ENCODE data around the gene SULF2. TPM values are rescaled to one million over a fixed set of nuclear protein-coding genes. Genes with fewer than 3 reads are reported as not detected.

Gene SULF2
- total and polyA plus RNA-seq, 2 of the 13 experiments (the other 11 are each of a cell fraction or from before 2014, with no cell fraction given): 7.2 to 50.9 TPM

GRCh38 chr20:47818466-47818865, 33.2 kb upstream of the SULF2 start:
- Histone ChIP-seq H3K9me3 (ENCODE audit: low read length) (no peaks in the 10 kb centered on the region), H3K9ac (ENCODE audit: insufficient read depth, low read depth, low read length) (no peak overlapping the region), H3K4me3 (replicated peaks in 1 of 3; ENCODE audit: insufficient read depth in 1 of 3, low read depth in 2 of 3, low read length in 3 of 3) (no peak overlapping the region), H3K4me2 (ENCODE audit: low read depth, low read length) (no peak overlapping the region), H3K27me3 (ENCODE audit: control insufficient read depth in 1 of 2, insufficient read depth in 2 of 2, low read length in 2 of 2) (peaks cover 2 to 63% of the 10 kb centered on the region in 2 experiments; a peak in 4 of 5 replicates), H3K4me1 (ENCODE audit: insufficient read depth, low read length) (no peaks in the 10 kb centered on the region), H3K36me3 (replicated peaks in 1 of 2; ENCODE audit: control insufficient read depth in 1 of 2, insufficient read depth in 2 of 2, low read length in 2 of 2) (no peaks in the 10 kb centered on the region), H2AFZ (ENCODE audit: low read length) (no peak overlapping the region), H4K20me1 (ENCODE audit: insufficient read depth, low read length) (no peaks in the 10 kb centered on the region), H3K27ac (ENCODE audit: extremely low read length, insufficient read depth, low read length) (no peak overlapping the region), H3K79me2 (ENCODE audit: insufficient read depth, low read length) (no peaks in the 10 kb centered on the region)
- 28% methylated on average over 7 of the region's 7 CpGs for WGBS (ENCODE audit: low lambda C conversion rate)
- CTCF ChIA-PET (ENCODE audit: low intra/inter-chr PET ratio, low total read pairs): no interaction called here
- BruUV-seq (replicated peaks): no TSS peak
- DNase-seq (ENCODE audit: low spot score) (no peak), FAIRE-seq (no peak), ATAC-seq (no peak)
- intact Hi-C loops (cut with micrococcal nuclease; ENCODE audit: unreplicated experiment): no loop called here
- in situ Hi-C loops (cut with HindIII; ENCODE audit: extremely low pct_ligation_motif_present, low pct_unique_long_range_greater_than_20kb): no loop called here
- TF ChIP-seq MATR3 (CRISPR knock-in tag; IDR thresholded peaks at IDR 0.05): no peak
- no peak for TF ChIP-seq KLF16 (CRISPR knock-in tag; IDR thresholded peaks at IDR 0.05)
- TF ChIP-seq SRSF4 (IDR thresholded peaks at IDR 0.05; ENCODE audit: low read depth, low read length, poor library complexity, severe bottlenecking): no peak
- TF ChIP-seq MLLT10 (CRISPR knock-in tag; IDR thresholded peaks at IDR 0.05): no peak
- TF ChIP-seq ZSCAN20 (CRISPR knock-in tag; IDR thresholded peaks at IDR 0.05; ENCODE audit: borderline replicate concordance): no peak
- TF ChIP-seq, protein P1, sequence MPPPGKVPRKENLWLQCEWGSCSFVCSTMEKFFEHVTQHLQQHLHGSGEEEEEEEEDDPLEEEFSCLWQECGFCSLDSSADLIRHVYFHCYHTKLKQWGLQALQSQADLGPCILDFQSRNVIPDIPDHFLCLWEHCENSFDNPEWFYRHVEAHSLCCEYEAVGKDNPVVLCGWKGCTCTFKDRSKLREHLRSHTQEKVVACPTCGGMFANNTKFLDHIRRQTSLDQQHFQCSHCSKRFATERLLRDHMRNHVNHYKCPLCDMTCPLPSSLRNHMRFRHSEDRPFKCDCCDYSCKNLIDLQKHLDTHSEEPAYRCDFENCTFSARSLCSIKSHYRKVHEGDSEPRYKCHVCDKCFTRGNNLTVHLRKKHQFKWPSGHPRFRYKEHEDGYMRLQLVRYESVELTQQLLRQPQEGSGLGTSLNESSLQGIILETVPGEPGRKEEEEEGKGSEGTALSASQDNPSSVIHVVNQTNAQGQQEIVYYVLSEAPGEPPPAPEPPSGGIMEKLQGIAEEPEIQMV (CRISPR knock-in tag; IDR thresholded peaks at IDR 0.05; ENCODE audit: low read depth): no peak
- POLR2A ChIA-PET: no interaction called here

- WGBS (ENCODE audit: low lambda C conversion rate): 1% methylated on average over 3 of the region's 3 CpGs
- POLR2A ChIA-PET: no interaction called here
- ATAC-seq (no peak), DNase-seq (ENCODE audit: low spot score) (no peak), FAIRE-seq (no peak)
- no peak overlapping the region for H3K27ac ChIP-seq (ENCODE audit: extremely low read length, insufficient read depth, low read length)
- no peak overlapping the region for H3K4me3 ChIP-seq (replicated peaks in 1 of 3; ENCODE audit: insufficient read depth in 1 of 3, low read depth in 2 of 3, low read length in 3 of 3)
- H3K4me1 ChIP-seq (ENCODE audit: insufficient read depth, low read length): no peaks in the 10 kb centered on the region
- in situ Hi-C loops (cut with HindIII; ENCODE audit: extremely low pct_ligation_motif_present, low pct_unique_long_range_greater_than_20kb) (no loop called here), intact Hi-C loops (cut with micrococcal nuclease; ENCODE audit: unreplicated experiment) (no loop called here)
- CTCF ChIA-PET (ENCODE audit: low intra/inter-chr PET ratio, low total read pairs): no interaction called here
- TF ChIP-seq THRA (CRISPR knock-in tag; IDR thresholded peaks at IDR 0.05; ENCODE audit: borderline replicate concordance) (no peak), FOXA1 (IDR thresholded peaks at IDR 0.05) (no peak), FOXA1 (CRISPR knock-in tag; IDR thresholded peaks at IDR 0.05) (no peak)
- H3K9me3 ChIP-seq (ENCODE audit: low read length): no peaks in the 10 kb centered on the region
- no peaks in the 10 kb centered on the region for H4K20me1 ChIP-seq (ENCODE audit: insufficient read depth, low read length)
- H3K79me2 ChIP-seq (ENCODE audit: insufficient read depth, low read length): no peaks in the 10 kb centered on the region
- H3K4me2 ChIP-seq (ENCODE audit: low read depth, low read length): no peak overlapping the region
- H3K9ac ChIP-seq (ENCODE audit: insufficient read depth, low read depth, low read length): no peak overlapping the region
- H3K27me3 ChIP-seq (ENCODE audit: control insufficient read depth in 1 of 2, insufficient read depth in 2 of 2, low read length in 2 of 2): peaks cover 2 to 59% of the 10 kb centered on the region in 2 experiments; a peak in 4 of 5 replicates
- no peak overlapping the region for H2AFZ ChIP-seq (ENCODE audit: low read length)
- H3K36me3 ChIP-seq (replicated peaks in 1 of 2; ENCODE audit: control insufficient read depth in 1 of 2, insufficient read depth in 2 of 2, low read length in 2 of 2): no peaks in the 10 kb centered on the region
- no TSS peak for BruUV-seq (replicated peaks)
Measured at GRCh38 chr20:47818016-47818415, 32.7 kb upstream of the SULF2 start.

Measured in HepG2 (cell line).